ENCODE results near the gene MESD. TPM values are rescaled to one million over a fixed set of nuclear protein-coding genes. Genes with fewer than 3 reads are reported as not detected.

Gene MESD
- total RNA-seq, 1 experiment from 2014 or later = 21.2 TPM

GRCh38 chr15:80940851-80941250 lies 48.8 kb downstream of the MESD start:
- Histone ChIP-seq H2AFZ (ENCODE audit: low read length) (no peak overlapping the region), H3K9ac (ENCODE audit: low read length) (no peak overlapping the region), H4K20me1 (ENCODE audit: low read length) (no peaks in the 10 kb centered on the region), H3K4me1 (ENCODE audit: insufficient read depth, low read length) (no peaks in the 10 kb centered on the region), H3K27me3 (ENCODE audit: low read length) (no peaks in the 10 kb centered on the region), H3K36me3 (ENCODE audit: low read depth, low read length) (peaks cover 4% of the 10 kb centered on the region; the same call in 1 of the 2 replicates), H3K9me3 (ENCODE audit: low read length) (no peaks in the 10 kb centered on the region), H3K9me2 (replicated peaks; ENCODE audit: low read length) (no peaks in the 10 kb centered on the region), H3K27ac (ENCODE audit: low read length) (no peak overlapping the region), H3K79me2 (ENCODE audit: low read length) (no peaks in the 10 kb centered on the region), H3K4me3 (ENCODE audit: low read length) (no peak overlapping the region), H3F3A (ENCODE audit: low read length, unreplicated experiment) (no peaks in the 10 kb centered on the region), H3K4me2 (ENCODE audit: low read length) (no peak overlapping the region)
- ATAC-seq (no peak), DNase-seq (no peak)
- POLR2A ChIA-PET (ENCODE audit: unreplicated experiment) = no interaction called here
- no TSS peak for BruUV-seq (replicated peaks)
- intact Hi-C loops (cut with micrococcal nuclease) = no loop called here
- CTCF ChIA-PET = no interaction called here
- no peak for TF ChIP-seq CTCF (conservative IDR thresholded peaks at IDR 0.05; ENCODE audit: low read depth, low read length)
- TF ChIP-seq EZH2 (IDR thresholded peaks at IDR 0.05; ENCODE audit: low read length, unreplicated experiment) = no peak
- no peak for TF ChIP-seq EZH2phosphoT487 (IDR thresholded peaks at IDR 0.05; ENCODE audit: borderline replicate concordance, low read length)

- CTCF ChIA-PET = no interaction called here
- H4K20me1 ChIP-seq (ENCODE audit: low read length) = no peaks in the 10 kb centered on the region
- H3K9me3 ChIP-seq (ENCODE audit: low read length) = no peaks in the 10 kb centered on the region
- H3K4me1 ChIP-seq (ENCODE audit: insufficient read depth, low read length) = no peaks in the 10 kb centered on the region
- H3K4me2 ChIP-seq (ENCODE audit: low read length) = no peak overlapping the region
- TF ChIP-seq EZH2 (IDR thresholded peaks at IDR 0.05; ENCODE audit: low read length, unreplicated experiment) (no peak), CTCF (conservative IDR thresholded peaks at IDR 0.05; ENCODE audit: low read depth, low read length) (no peak), EZH2phosphoT487 (IDR thresholded peaks at IDR 0.05; ENCODE audit: borderline replicate concordance, low read length) (no peak)
- no peaks in the 10 kb centered on the region for H3F3A ChIP-seq (ENCODE audit: low read length, unreplicated experiment)
- peaks cover 4% of the 10 kb centered on the region; the same call in 1 of the 2 replicates for H3K36me3 ChIP-seq (ENCODE audit: low read depth, low read length)
- H3K79me2 ChIP-seq (ENCODE audit: low read length) = no peaks in the 10 kb centered on the region
- no peak overlapping the region for H3K4me3 ChIP-seq (ENCODE audit: low read length)
- no TSS peak for BruUV-seq (replicated peaks)
- H3K9me2 ChIP-seq (replicated peaks; ENCODE audit: low read length) = no peaks in the 10 kb centered on the region
- no peak overlapping the region for H3K27ac ChIP-seq (ENCODE audit: low read length)
- ATAC-seq = no peak
- no peak for DNase-seq
- intact Hi-C loops (cut with micrococcal nuclease) = no loop called here
- no peaks in the 10 kb centered on the region for H3K27me3 ChIP-seq (ENCODE audit: low read length)
- no peak overlapping the region for H3K9ac ChIP-seq (ENCODE audit: low read length)
- H2AFZ ChIP-seq (ENCODE audit: low read length) = no peak overlapping the region
- POLR2A ChIA-PET (ENCODE audit: unreplicated experiment) = no interaction called here
These were observed 49.3 kb downstream of the MESD start for GRCh38 chr15:80940331-80940730.

GRCh38 chr15:80939216-80939615 lies 50.4 kb downstream of the MESD start:
- Histone ChIP-seq H3K9me3 (ENCODE audit: low read length) (no peaks in the 10 kb centered on the region), H3K79me2 (ENCODE audit: low read length) (no peaks in the 10 kb centered on the region), H3F3A (ENCODE audit: low read length, unreplicated experiment) (no peaks in the 10 kb centered on the region), H4K20me1 (ENCODE audit: low read length) (no peaks in the 10 kb centered on the region), H3K4me3 (ENCODE audit: low read length) (no peak overlapping the region), H3K36me3 (ENCODE audit: low read depth, low read length) (peaks cover 4% of the 10 kb centered on the region; the same call in 1 of the 2 replicates), H3K4me2 (ENCODE audit: low read length) (no peak overlapping the region), H3K27ac (ENCODE audit: low read length) (no peak overlapping the region), H3K9me2 (replicated peaks; ENCODE audit: low read length) (no peaks in the 10 kb centered on the region), H3K27me3 (ENCODE audit: low read length) (no peaks in the 10 kb centered on the region), H2AFZ (ENCODE audit: low read length) (no peak overlapping the region), H3K4me1 (ENCODE audit: insufficient read depth, low read length) (peaks cover 6% of the 10 kb centered on the region), H3K9ac (ENCODE audit: low read length) (no peak overlapping the region)
- POLR2A ChIA-PET (ENCODE audit: unreplicated experiment) = no interaction called here
- BruUV-seq (replicated peaks) = no TSS peak
- CTCF ChIA-PET = no interaction called here
- DNase-seq = no peak
- intact Hi-C loops (cut with micrococcal nuclease) = no loop called here
- TF ChIP-seq CTCF (conservative IDR thresholded peaks at IDR 0.05; ENCODE audit: low read depth, low read length) = no peak
- no peak for TF ChIP-seq EZH2 (IDR thresholded peaks at IDR 0.05; ENCODE audit: low read length, unreplicated experiment)
- TF ChIP-seq EZH2phosphoT487 (IDR thresholded peaks at IDR 0.05; ENCODE audit: borderline replicate concordance, low read length) = no peak
- ATAC-seq = no peak

Measured in PC-3 (cell line).